ENCODE data around the gene ACP2.
A peak's percentile ranks its signal among the peaks of the same experiment; 100 is the strongest.
"Not testable (repeated sequence)": the region's sequence is repeated elsewhere in the genome, so short reads cannot be mapped to it uniquely, and the experiment has no call there.

The ACP2 gene

GRCh38 chr11:47241841-47242301 lies 6.7 kb downstream of the ACP2 start:
- DNase-seq = no peak

- no peak for DNase-seq
Observed at GRCh38 chr11:47239852-47240251, 8.8 kb downstream of the ACP2 start.

GRCh38 chr11:47236482-47236881 lies 12.1 kb downstream of the ACP2 start:
- DNase-seq = peak in 1 of 2 experiments; percentile 73

DNA sequence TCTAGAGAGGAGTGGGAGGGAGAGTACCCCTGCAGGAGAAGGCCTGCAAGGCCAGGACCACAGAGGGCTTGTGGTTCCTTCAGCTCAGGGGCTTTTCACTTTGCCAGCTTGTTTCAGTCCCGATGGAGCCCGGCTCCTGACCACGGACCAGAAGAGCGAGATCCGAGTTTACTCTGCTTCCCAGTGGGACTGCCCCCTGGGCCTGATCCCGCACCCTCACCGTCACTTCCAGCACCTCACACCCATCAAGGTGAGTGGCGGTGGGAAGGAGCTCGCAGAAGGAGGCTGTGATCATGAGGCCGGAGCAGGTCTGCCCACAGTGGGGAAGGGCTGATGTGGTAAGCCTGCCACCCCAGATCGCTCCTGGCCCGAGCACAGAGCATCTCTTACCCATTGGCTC lies 13.5 kb downstream of the ACP2 start:
- DNase-seq = no peak

DNA sequence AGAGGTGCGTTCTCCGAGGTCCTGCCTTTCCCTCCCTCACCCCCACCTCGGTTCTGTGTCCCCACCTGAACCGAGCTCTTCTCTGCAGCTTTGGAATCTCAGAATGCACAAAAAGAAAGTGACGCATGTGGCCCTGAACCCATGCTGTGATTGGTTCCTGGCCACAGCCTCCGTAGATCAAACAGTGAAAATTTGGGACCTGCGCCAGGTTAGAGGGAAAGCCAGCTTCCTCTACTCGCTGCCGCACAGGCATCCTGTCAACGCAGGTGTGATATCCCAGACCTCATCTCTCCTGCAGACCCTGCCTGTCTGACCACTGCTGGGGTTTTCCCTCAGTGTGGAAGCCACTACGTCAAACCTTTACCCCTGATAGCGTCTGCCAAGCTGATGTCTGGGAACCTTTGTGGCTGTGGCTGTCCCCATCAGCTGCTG lies 13.9 kb downstream of the ACP2 start:
- no peak for DNase-seq

DNA sequence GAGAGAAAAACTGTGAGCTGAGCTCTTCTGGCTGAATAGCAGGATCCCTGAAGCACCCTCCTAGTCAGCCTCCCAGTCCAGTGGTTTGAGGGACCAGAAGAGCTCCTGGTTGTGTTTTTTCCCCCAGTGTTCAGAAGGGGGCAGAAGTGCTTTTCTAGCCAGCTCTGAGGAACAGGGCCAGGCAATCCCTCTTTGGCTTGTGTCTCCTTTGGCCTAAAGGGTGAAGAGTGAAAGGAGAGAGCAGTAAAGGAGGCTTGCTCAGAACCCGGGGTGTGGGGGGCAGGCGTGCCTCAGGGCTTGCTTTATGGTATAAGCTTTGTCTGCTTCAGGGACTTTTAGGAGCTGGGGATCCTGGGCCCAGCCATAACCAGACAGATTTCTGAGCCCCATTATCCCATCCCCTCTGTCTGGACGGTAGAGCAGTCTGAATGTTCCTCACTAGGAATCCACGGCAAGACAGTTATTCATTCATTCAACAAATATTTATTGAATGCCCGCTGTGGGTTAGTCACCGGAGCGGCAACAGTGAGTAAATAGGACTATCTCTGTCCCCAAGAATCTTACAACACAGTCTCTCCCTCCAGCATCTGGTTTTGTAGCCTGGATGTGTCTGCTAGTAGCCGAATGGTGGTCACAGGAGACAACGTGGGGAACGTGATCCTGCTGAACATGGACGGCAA lies 14.5 kb downstream of the ACP2 start:
- DNase-seq = no peak

GRCh38 chr11:47233051-47233450 lies 15.6 kb downstream of the ACP2 start:
- DNase-seq = no peak

DNA sequence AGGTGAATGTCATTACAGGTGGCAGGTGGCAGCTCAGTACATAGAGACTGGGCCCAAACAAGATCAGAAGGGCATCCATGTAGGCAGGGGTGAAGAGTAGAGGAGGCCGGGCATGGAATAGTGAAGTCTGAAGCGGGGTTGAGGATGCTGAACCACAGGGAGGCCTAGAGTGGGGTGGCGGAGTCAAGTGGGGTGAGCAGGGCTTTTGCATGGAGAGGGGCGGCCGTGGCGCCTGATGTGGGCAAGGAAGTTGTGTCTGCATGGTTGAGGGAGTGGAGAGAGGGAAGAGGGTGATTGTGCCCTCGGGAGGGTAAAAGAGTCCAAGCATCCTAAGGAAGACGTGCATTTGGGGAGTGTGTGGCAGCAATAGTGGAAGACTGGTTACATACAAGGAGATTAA lies 19.5 kb downstream of the ACP2 start:
- no peak for DNase-seq

DNA sequence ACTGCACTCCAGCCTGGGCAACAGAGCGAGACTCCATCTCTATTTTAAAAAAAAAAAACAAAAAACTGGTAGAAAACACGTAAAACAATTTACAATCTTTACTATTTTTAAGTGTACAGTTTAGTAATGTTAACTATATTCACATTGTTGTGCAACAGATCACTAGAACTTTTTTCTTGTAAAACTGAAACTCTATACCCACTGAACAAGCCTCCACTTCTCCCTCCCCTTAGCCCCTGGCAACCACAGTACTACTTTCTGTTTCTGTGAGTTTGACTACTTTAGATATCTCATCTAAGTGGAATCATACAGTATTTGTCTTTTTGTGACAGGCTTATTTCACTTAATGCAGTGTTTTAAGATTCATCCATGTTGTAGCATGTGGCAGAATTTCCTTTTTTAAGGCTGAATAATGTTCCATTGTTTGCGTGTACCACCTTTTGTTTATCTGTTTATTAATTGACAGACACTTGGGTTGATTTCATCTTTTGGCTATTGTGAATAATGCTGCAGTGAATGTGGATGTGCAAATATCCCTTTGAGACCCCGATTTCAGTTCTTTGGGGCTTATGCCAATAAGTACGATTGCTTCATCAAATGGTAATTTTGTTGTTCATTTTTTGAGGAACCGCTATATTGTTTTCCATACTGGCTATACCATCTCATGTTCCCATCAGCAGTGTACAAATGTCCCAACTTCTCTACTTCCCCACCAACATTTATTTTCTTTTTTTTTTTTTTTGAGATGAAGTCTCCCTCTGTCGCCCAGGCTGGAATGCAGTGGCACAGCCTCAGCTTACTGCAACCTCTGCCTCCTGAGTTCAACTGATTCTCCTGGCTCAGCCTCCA lies 22.8 kb downstream of the ACP2 start:
- no peak for DNase-seq

GRCh38 chr11:47222696-47223095 lies 25.9 kb downstream of the ACP2 start:
- no peak for DNase-seq

- no peak for DNase-seq
Observed at GRCh38 chr11:47220401-47220821, 28.2 kb downstream of the ACP2 start.

DNA sequence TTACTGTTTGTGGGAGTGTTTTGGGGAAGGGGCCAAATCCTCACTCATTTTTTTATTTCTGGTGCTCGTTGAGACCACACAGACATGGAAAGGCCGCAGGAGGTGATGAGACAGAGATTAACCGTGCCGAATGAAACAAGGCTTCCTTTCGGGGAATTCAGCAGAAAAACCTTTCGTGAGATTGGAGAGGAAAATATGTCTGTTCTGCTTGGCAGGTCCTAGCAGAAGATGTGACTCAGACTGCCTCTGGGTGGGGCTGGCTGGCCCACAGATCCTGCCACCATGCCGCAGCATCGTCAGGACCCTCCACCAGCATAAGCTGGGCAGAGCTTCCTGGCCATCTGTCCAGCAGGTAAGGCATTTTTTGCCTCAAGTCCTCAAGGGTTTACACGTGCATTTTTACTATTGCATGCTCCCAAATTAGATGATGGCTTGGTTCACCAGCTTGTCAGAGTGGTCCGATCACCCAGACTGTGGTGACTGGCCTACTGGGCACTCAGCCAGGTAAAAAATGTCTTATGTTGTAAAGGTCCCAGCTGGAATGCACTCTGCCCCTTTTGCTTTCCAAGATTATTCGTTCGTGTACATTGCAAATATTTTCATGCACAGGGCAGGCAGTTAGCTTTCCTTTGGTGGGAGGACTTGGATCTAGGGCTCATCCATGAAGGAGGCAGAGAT lies 32.4 kb downstream of the ACP2 start:
- DNase-seq = peak in 1 of 2 experiments; percentile 48

GRCh38 chr11:47215366-47215910 lies 33.2 kb downstream of the ACP2 start:
- peak in 1 of 2 experiments; percentile 41 for DNase-seq

- peak; percentile 65 to 84 for DNase-seq
Observed at GRCh38 chr11:47213950-47214565, 34.6 kb downstream of the ACP2 start.

GRCh38 chr11:47212938-47213337 lies 35.7 kb downstream of the ACP2 start:
- no peak for DNase-seq

- DNase-seq = no peak
Observed at GRCh38 chr11:47208628-47209027, 40.0 kb downstream of the ACP2 start.

GRCh38 chr11:47208008-47208552 lies 40.5 kb downstream of the ACP2 start:
- not testable (repeated sequence) for DNase-seq

GRCh38 chr11:47207459-47207858 lies 41.2 kb downstream of the ACP2 start:
- DNase-seq = no peak

- DNase-seq = not testable (repeated sequence)
Observed at GRCh38 chr11:47206577-47206976, 42.0 kb downstream of the ACP2 start.

- no peak for DNase-seq
Observed at GRCh38 chr11:47204637-47204989, 44.0 kb downstream of the ACP2 start.

GRCh38 chr11:47202576-47202975 lies 46.0 kb downstream of the ACP2 start:
- DNase-seq = no peak

GRCh38 chr11:47201015-47201414 lies 47.6 kb downstream of the ACP2 start:
- no peak for DNase-seq

- not testable (repeated sequence) for DNase-seq
Observed at GRCh38 chr11:47198161-47198560, 50.5 kb downstream of the ACP2 start.
